Left renal pelvis (tissue), 4 donors: ENCODE measurements around the gene CALR3. TPM values are rescaled to one million over a fixed set of nuclear protein-coding genes. Genes with fewer than 3 reads are reported as not detected.
"Not testable (repeated sequence)": the region's sequence is repeated elsewhere in the genome, so short reads cannot be mapped to it uniquely, and the experiment has no call there.

Experiments
- DNase-seq, 4 donors: peaks; one replicate each; pipeline ENCODE4 v3.0.0-alpha.2; 2013; ENCODE audit warnings: low read depth in 4 of 4, low spot score in 3 of 4
- polyA plus RNA-seq, 4 donors: library from polyadenylated mRNA; unstranded; fragments of 120-200 nt; gene quantifications; one replicate each; pipeline ENCODE4 v1.2.1, GENCODE V29; 2013; ENCODE audit not compliant: insufficient read length in 4 of 4

The CALR3 gene
- polyA plus RNA-seq, 4 donors, result 0.10 TPM; not detected in 3

GRCh38 chr19:16458391-16459341 is 37.3 kb downstream of the CALR3 start:
- DNase-seq, result no peak

GRCh38 chr19:16457954-16458331 is 38.0 kb downstream of the CALR3 start:
- no peak for DNase-seq

GRCh38 chr19:16457195-16457953 is 38.6 kb downstream of the CALR3 start:
- DNase-seq, result peak in 2 of 4 donors; percentile 44 to 52

DNA sequence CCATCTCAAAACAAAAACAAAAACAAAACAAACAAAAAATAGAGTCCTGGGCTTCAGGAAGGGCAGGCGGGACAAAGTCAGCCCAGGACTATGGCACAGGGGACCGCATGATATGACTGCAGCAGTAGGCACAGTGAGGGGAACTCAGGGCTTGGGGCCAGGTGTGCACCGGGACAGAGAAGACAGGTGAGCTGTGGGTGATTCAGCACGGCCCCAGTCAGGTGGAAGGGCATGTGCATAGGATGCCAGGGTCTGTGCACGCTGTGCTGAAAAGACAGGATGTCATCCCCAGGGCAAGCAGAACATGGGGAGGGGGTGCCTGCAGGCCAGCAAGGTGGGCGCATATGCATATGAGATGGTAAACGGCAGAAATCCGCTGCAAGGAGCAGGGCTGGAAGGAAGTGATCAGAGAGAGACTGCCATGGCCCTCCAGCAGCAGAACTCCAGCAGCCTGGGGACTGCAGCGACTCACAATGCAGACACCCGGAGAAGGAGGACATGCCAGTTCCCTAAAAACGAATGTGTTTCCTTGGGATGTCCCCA is 39.2 kb downstream of the CALR3 start:
- no peak for DNase-seq

- no peak for DNase-seq
Measured at GRCh38 chr19:16455489-16455888, 40.5 kb downstream of the CALR3 start.

GRCh38 chr19:16454351-16454918 is 41.5 kb downstream of the CALR3 start:
- DNase-seq, result no peak

GRCh38 chr19:16452325-16452724 is 43.6 kb downstream of the CALR3 start:
- no peak for DNase-seq

GRCh38 chr19:16449330-16449961 is 46.5 kb downstream of the CALR3 start:
- no peak for DNase-seq

GRCh38 chr19:16448872-16449271 is 47.1 kb downstream of the CALR3 start:
- DNase-seq, result not testable (repeated sequence)

DNA sequence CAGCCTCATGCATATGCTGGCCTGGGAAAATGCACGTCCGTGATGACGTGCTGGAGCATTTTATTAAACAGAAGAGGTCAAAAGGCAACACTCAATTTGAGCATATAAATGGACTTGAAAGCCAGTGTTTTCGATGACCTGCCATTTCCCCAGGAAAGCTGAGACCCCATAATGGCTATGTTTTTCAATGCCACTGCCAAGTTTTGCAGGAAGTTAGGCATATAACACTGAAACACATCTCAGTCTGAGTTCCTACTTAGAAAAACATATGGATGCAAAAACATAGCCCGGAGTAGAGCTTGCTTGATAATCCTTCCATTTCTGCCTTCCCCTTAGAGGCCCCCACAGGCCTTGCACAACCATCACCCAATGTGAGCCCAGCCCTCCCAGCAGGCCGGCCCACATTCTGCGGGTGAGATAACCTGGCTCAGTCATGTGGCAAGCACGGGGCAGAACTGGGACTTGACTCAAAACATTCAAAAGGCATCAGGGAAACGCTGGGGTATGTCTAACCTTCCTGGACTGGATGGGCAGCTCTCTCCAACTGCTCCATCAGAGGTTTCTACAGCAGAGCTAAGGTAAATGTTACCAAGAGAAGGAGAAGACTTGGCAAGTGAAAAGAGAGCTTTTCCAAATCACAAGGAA is 49.1 kb downstream of the CALR3 start:
- no peak for DNase-seq

DNA sequence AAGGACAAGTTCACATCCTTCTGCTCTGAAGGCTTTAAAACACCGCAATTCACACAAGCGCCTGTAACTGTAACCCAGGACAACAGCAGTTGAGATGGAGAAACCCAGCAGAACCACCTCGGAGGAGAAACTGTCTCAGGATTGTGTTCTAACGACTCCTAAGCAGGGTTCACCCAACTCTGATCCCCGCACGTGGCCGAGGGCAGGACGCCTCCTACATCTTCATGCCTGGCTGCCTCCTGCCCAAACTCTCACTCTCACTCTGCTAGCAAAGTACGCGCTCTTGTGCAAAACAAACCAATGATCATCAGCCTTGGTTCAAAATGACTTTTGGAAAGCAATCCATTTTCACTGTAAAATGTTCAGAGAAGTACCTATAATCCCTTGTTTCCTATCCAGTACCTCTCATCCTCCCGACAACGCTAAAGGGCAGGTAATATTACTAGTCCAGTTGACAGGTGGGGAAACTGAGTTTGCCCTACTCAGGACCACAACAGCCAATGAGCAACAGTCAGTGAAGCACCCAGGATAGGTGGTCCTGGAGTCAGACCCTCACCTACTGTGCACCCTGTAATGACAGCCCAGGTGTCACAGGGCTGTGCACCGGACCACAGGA is 49.8 kb downstream of the CALR3 start:
- no peak for DNase-seq

GRCh38 chr19:16445238-16446107 is 50.5 kb downstream of the CALR3 start:
- DNase-seq, result no peak

DNA sequence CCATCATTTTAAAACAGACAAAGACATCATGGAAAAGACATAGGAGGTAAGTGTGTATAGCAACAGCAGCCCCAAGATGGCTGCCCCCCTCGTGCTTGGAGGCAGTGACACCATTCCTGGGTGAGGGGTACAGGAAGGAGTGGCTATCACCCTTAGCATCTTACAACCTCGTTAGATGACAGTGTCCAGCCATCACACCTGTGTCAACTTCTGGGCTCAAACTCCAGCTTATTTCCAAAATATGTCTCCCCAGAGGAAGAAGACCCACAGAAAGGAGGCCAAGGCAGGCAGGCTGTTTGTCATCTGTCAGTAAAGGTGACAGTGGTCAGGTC is 51.7 kb downstream of the CALR3 start:
- DNase-seq, result no peak

DNA sequence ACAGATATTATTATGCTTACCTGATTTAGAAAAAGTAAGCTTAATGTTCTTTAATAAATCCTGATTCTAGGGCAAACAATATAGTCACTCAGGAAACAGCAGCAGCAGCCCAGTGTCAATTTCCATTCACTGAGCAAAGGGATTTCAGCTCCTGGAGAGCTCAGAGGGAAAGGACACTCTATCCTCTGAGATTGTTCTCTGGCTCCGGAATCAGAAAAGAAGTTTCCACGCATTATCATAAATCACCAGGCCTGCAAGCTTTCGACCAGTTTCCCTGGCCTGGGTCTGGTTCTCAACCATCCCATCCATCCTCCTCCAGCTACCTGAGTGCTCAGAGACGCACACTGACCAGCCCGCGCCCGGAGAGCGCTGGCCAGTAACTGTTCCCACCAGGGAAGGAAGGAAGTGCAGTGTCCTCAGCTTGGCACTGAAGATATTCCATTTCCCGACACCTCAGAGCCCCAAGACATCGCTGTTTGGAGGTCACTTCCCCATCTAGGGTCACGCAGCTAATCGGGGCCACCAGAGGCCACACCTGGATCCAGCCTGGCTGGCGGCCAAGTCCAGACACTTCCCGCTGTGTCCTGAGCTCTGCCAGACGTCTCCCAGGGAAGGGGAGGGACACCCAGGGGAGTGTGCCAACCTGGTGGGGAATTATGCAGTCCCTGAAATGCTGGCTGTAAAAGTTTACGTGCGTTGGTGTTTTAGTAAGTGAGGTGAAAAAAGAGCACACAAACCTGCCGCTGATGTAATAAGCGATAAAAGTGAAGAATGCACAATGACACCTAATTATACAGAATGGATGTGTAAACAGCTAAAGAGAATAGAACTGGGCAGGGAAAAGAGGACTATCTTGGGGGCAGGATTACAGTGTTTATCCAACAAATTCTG is 53.3 kb downstream of the CALR3 start:
- no peak for DNase-seq

DNA sequence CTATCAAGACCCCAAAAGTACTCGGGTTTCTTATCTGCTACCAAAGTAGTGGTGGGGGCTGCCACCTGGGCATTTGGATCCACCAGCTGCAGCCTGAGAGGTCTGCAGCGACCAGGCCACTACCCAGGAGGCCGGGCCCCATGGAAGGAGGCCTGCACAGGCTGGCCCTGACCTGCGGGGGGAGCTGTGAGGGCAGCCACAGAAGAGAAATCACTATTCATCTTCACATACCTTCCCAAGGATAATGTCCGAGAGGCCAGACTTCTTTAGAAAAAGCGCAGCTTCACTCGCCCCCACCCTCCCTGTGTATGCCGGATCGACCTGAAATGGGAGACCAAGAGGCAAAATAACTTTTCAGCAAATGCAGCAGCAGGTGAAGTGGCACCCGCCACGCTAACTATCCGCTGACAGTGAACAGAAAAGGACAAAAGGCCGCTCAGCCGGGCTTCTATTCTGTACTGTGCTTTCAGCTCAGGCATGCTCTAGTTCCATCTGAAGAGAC is 54.3 kb downstream of the CALR3 start:
- DNase-seq, result no peak

GRCh38 chr19:16436780-16437332 is 59.1 kb downstream of the CALR3 start:
- DNase-seq, result no peak

GRCh38 chr19:16435999-16436650 is 59.8 kb downstream of the CALR3 start:
- DNase-seq, result no peak
